Measurements from ENCODE around the gene MIS12. TPM values are rescaled to one million over a fixed set of nuclear protein-coding genes. Genes with fewer than 3 reads are reported as not detected.

The MIS12 gene
- total and polyA plus RNA-seq, 2 of the 4 experiments (the other 2 are of a cell fraction), result 7.5 to 11.7 TPM

GRCh38 chr17:5473906-5474305 is 12.5 kb upstream of the MIS12 start:
- Histone ChIP-seq H2BK120ac (ENCODE audit: low read depth, low read length) (no peak overlapping the region), H2AK5ac (ENCODE audit: low read depth, low read length) (no peak overlapping the region), H4K91ac (ENCODE audit: insufficient read depth, low read depth, low read length) (no peak overlapping the region), H3K9me3 (ENCODE audit: control insufficient read depth, insufficient read depth, low read length) (no peaks in the 10 kb centered on the region), H3K4me3 (ENCODE audit: insufficient read depth, low read depth, low read length) (no peak overlapping the region), H3K18ac (ENCODE audit: low read depth, low read length) (no peak overlapping the region), H2BK5ac (ENCODE audit: low read depth, low read length, poor library complexity, severe bottlenecking) (no peak overlapping the region), H3K9ac (ENCODE audit: low read depth, low read length) (no peak overlapping the region), H4K8ac (ENCODE audit: low read depth in 2 of 2, low read length in 2 of 2) (no peak overlapping the region), H3K23ac (ENCODE audit: low read depth, low read length) (no peak overlapping the region), H2BK20ac (ENCODE audit: low read depth, low read length) (no peak overlapping the region), H3K27me3 (ENCODE audit: control insufficient read depth, insufficient read depth, low read length) (no peaks in the 10 kb centered on the region), H3K9me1 (ENCODE audit: insufficient read depth, low read length) (0 out of 2 replicates have a peak, but pooled peaks cover 2% of the 10 kb centered on the region), H4K5ac (ENCODE audit: low read depth, low read length) (no peak overlapping the region), H3K4ac (ENCODE audit: low read depth, low read length) (no peak overlapping the region), H3K79me1 (ENCODE audit: low read depth in 1 of 2, low read length in 2 of 2) (peaks cover 16% of the 10 kb centered on the region in 2 experiments), H3K4me2 (ENCODE audit: low read depth, low read length) (no peak overlapping the region), H3K4me1 (ENCODE audit: control insufficient read depth, insufficient read depth, low read length) (no peaks in the 10 kb centered on the region), H2AFZ (replicated peaks; ENCODE audit: low read length, poor library complexity) (no peak overlapping the region), H3K14ac (replicated peaks; ENCODE audit: low read depth, low read length) (no peak overlapping the region), H3K27ac (ENCODE audit: insufficient read depth, low read length) (no peak overlapping the region), H2AK9ac (replicated peaks; ENCODE audit: low read depth, low read length, poor library complexity) (no peak overlapping the region), H3K56ac (ENCODE audit: extremely low read depth, insufficient read depth, low read length) (no peak overlapping the region), H3K36me3 (ENCODE audit: control insufficient read depth, insufficient read depth, low read length) (peaks cover 33% of the 10 kb centered on the region), H4K20me1 (ENCODE audit: insufficient read depth, low read length) (no peaks in the 10 kb centered on the region), H2BK15ac (ENCODE audit: low read depth, low read length) (no peak overlapping the region)
- intact Hi-C loops (cut with micrococcal nuclease), result no loop called here
- DNase-seq, result no peak
- no peak for ATAC-seq (ENCODE audit: low read depth)
- no TSS peak for BruUV-seq (replicated peaks)
- dilution Hi-C loops (cut with HindIII; ENCODE audit: low sequenced_read_pairs, unreplicated experiment), result no loop called here
- TF ChIP-seq RCOR1 (IDR thresholded peaks at IDR 0.05; ENCODE audit: insufficient replicate concordance, low read length) (no peak), BHLHE40 (IDR thresholded peaks at IDR 0.05; ENCODE audit: low read depth, low read length) (no peak), MXI1 (IDR thresholded peaks at IDR 0.05; ENCODE audit: borderline replicate concordance, low read depth, low read length) (no peak), MAFK (IDR thresholded peaks at IDR 0.05; ENCODE audit: low read depth, low read length) (no peak)
- POLR2A ChIA-PET (ENCODE audit: unreplicated experiment), result no interaction called here
- in situ Hi-C loops (cut with MboI; ENCODE audit: low sequenced_read_pairs), result no loop called here
- WGBS, 2 experiments (ENCODE audit: extremely low coverage in 2 of 2, insufficient read length in 1 of 2), result no CpG with 5 or more reads among the region's 2 CpGs
- CTCF ChIA-PET, result interaction anchor here (0.6 kb wide), 1 partner anchor 224 kb away, joined by 3 read pairs; no protein-coding TSS in a partner anchor

All from IMR-90 (cell line).